Fibroblast of skin of left biceps (primary cell): ENCODE measurements around the gene B4GALNT1.
"Not testable (repeated sequence)": the region's sequence is repeated elsewhere in the genome, so short reads cannot be mapped to it uniquely, and the experiment has no call there.

ENCODE experiments used
- DNase-seq, 2 experiments: peaks; one replicate each; pipeline ENCODE4 v3.0.0-alpha.2; 2013; ENCODE audit warnings: low read depth in 2 of 2

The B4GALNT1 gene

GRCh38 chr12:57609101-57609780, 23.8 kb downstream of the B4GALNT1 start:
- DNase-seq, result no peak

- no peak for DNase-seq
These were observed 24.9 kb downstream of the B4GALNT1 start for GRCh38 chr12:57607958-57608663.

GRCh38 chr12:57606821-57607220, 26.2 kb downstream of the B4GALNT1 start:
- DNase-seq, result no peak

GRCh38 chr12:57606399-57606798, 26.6 kb downstream of the B4GALNT1 start:
- DNase-seq, result no peak

- no peak for DNase-seq
These were observed 27.1 kb downstream of the B4GALNT1 start for GRCh38 chr12:57605811-57606311.

GRCh38 chr12:57604992-57605810, 27.8 kb downstream of the B4GALNT1 start:
- DNase-seq, result no peak

GRCh38 chr12:57604454-57604991, 28.5 kb downstream of the B4GALNT1 start, which contains the start of gene DTX3:
DTX3 (plus strand) TSS chr12:57604824; CDS start chr12:57606518, 1,694 bp downstream.
- no peak for DNase-seq

- no peak for DNase-seq
These were observed 29.1 kb downstream of the B4GALNT1 start for GRCh38 chr12:57603815-57604453.

- no peak for DNase-seq
These were observed 29.7 kb downstream of the B4GALNT1 start for GRCh38 chr12:57603324-57603723.

GRCh38 chr12:57602544-57602943, 30.5 kb downstream of the B4GALNT1 start:
- DNase-seq, result no peak

- no peak for DNase-seq
These were observed 32.6 kb downstream of the B4GALNT1 start for GRCh38 chr12:57600395-57600794.

- DNase-seq, result no peak
These were observed 39.8 kb downstream of the B4GALNT1 start for GRCh38 chr12:57593187-57593586.

GRCh38 chr12:57592551-57593165, 40.3 kb downstream of the B4GALNT1 start:
- no peak for DNase-seq

GRCh38 chr12:57591782-57592325, 41.1 kb downstream of the B4GALNT1 start:
- no peak for DNase-seq

- no peak for DNase-seq
These were observed 41.9 kb downstream of the B4GALNT1 start, which contains the start of gene PIP4K2C for GRCh38 chr12:57590864-57591781. PIP4K2C (plus strand) TSS chr12:57591192; CDS start chr12:57591290, 98 bp downstream.

GRCh38 chr12:57590479-57590863, 42.5 kb downstream of the B4GALNT1 start:
- DNase-seq, result no peak

- DNase-seq, result not testable (repeated sequence)
These were observed 43.9 kb downstream of the B4GALNT1 start for GRCh38 chr12:57588951-57589610.

GRCh38 chr12:57586832-57587429, 46.1 kb downstream of the B4GALNT1 start:
- DNase-seq, result no peak
